GM12878 (cell line): ENCODE data around the gene ZFP3. TPM values are rescaled to one million over a fixed set of nuclear protein-coding genes. Genes with fewer than 3 reads are reported as not detected.
A peak's percentile ranks its signal among the peaks of the same experiment; 100 is the strongest.

ENCODE experiments used
- ATAC-seq: fragments of 200-7000 bp; cut with Tn5 transposase; 3 replicates; pipeline ENCODE4 v1.9.1; 2020; ENCODE audit warnings: mild to moderate bottlenecking, moderate library complexity
- BruUV-seq: library from RNA; stranded (reverse); fragments of 400-500 nt; replicated peaks from 2 replicates; lab custom pipeline; 2021; lab: Mats Ljungman, UMichigan
- CTCF ChIA-PET: fragments of 300-600 bp; sonication (Branson Sonifier 250); formaldehyde crosslinking; extraction: SDS; loops from one replicate; lab custom pipeline; 2021; ENCODE audit warnings: inconsistent platforms; lab: Yijun Ruan, JAX
- POLR2A ChIA-PET: fragments of 350-600 bp; formaldehyde crosslinking; extraction: SDS; loops from one replicate; lab custom pipeline; 2021; ENCODE audit warnings: inconsistent platforms; lab: Charles Lee
- RAD21 ChIA-PET: fragments of 300-600 bp; sonication (Branson Sonifier 250); formaldehyde crosslinking; loops from one replicate; lab custom pipeline; 2023; ENCODE audit warnings: antibody characterized with exemption; ENCODE audit not compliant: unreplicated experiment; lab: Charles Lee
- SMC1A ChIA-PET: fragments of 300-600 bp; sonication (Branson Sonifier 250); formaldehyde crosslinking; loops from one replicate; lab custom pipeline; 2023; ENCODE audit not compliant: unreplicated experiment, uncharacterized antibody; lab: Charles Lee
- DNase-seq: peaks from one replicate; pipeline ENCODE4 v3.0.0-alpha.2; 2011; ENCODE audit warnings: low read depth, low spot score
- FAIRE-seq: peaks from 3 replicates; lab custom pipeline; 2011; peaks lifted over from hg19 to GRCh38; lab: Jason Lieb, UNC
- H2AFZ ChIP-seq: 2 replicates; pipeline ENCODE4 v1.6.0; 2011; ENCODE audit warnings: low read depth, low read length, control low read depth; ENCODE audit not compliant: control insufficient read depth
- H3K27ac ChIP-seq: 2 replicates; pipeline ENCODE4 v1.5.1; 2011; ENCODE audit warnings: control low read depth; ENCODE audit not compliant: control insufficient read depth, insufficient read depth
- H3K27me3 ChIP-seq, 2 experiments: replicated peaks in 1 of 2; 2 replicates each; pipeline versions ENCODE4 v1.6.0 to v1.6.1; 2011; ENCODE audit warnings: low read length in 1 of 2; ENCODE audit not compliant: control insufficient read depth in 2 of 2, insufficient read depth in 2 of 2
- H3K36me3 ChIP-seq, 2 experiments: 2 replicates each; pipeline ENCODE4 v1.5.1; 2011; ENCODE audit warnings: low read length in 1 of 2; ENCODE audit not compliant: control insufficient read depth in 2 of 2, insufficient read depth in 2 of 2
- H3K4me1 ChIP-seq: 2 replicates; pipeline ENCODE4 v1.6.1; 2011; ENCODE audit warnings: mild to moderate bottlenecking, low read length, moderate library complexity, mixed read lengths; ENCODE audit not compliant: control insufficient read depth, insufficient read depth
- H3K4me2 ChIP-seq: 2 replicates; pipeline ENCODE4 v1.6.0; 2011; ENCODE audit warnings: control low read depth; ENCODE audit not compliant: control insufficient read depth, insufficient read depth
- H3K4me3 ChIP-seq: fragments of 200-600 bp; sonication (generic); 2 replicates; pipeline ENCODE4 v1.5.1; 2016
- H3K79me2 ChIP-seq: 2 replicates; pipeline ENCODE4 v1.6.0; 2011; ENCODE audit warnings: low read length; ENCODE audit not compliant: control insufficient read depth, insufficient read depth
- H3K9ac ChIP-seq: 2 replicates; pipeline ENCODE4 v1.8.0; 2011; ENCODE audit warnings: low read length, control low read depth, mixed read lengths; ENCODE audit not compliant: control insufficient read depth, insufficient read depth
- H3K9me3 ChIP-seq: replicated peaks from 3 replicates; pipeline ENCODE4 v1.5.1; 2011; ENCODE audit warnings: mild to moderate bottlenecking, low read length; ENCODE audit not compliant: control insufficient read depth, insufficient read depth
- H4K20me1 ChIP-seq: 2 replicates; pipeline ENCODE4 v1.6.0; 2011; ENCODE audit not compliant: control insufficient read depth, insufficient read depth
- BCL3 ChIP-seq: IDR thresholded peaks from 2 replicates; pipeline ENCODE4 v1.6.1; 2011; ENCODE audit warnings: borderline replicate concordance, low read depth, mild to moderate bottlenecking, moderate library complexity, low read length; ENCODE audit not compliant: insufficient read depth, poor library complexity, severe bottlenecking
- BHLHE40 ChIP-seq, 2 experiments: fragments of 450-650 bp in 1 of 2; IDR thresholded peaks; 2 replicates each; pipeline ENCODE4 v1.6.1; 2011 to 2017; ENCODE audit warnings: low read depth in 2 of 2, borderline replicate concordance in 1 of 2, improper control_type of control experiment in 1 of 2, low read length in 1 of 2, mild to moderate bottlenecking in 1 of 2
- BRCA1 ChIP-seq: IDR thresholded peaks from 2 replicates; pipeline ENCODE4 v1.6.1; 2011; ENCODE audit warnings: low read depth, low read length, improper control_type of control experiment
- CTCF ChIP-seq, 3 experiments: IDR thresholded peaks in 2 of 3; conservative IDR thresholded peaks in 1 of 3; 2 replicates each; pipeline ENCODE4 v1.5.1; 2011; ENCODE audit warnings: low read depth in 3 of 3, low read length in 3 of 3, mild to moderate bottlenecking in 3 of 3, control low read depth in 2 of 3, moderate library complexity in 2 of 3, inconsistent platforms in 1 of 3, mixed read lengths in 1 of 3; ENCODE audit not compliant: control insufficient read depth in 2 of 3, insufficient read depth in 1 of 3; ENCODE audit errors: extremely low read depth in 1 of 3
- REST ChIP-seq: IDR thresholded peaks from 2 replicates; pipeline ENCODE4 v1.6.1; 2012; ENCODE audit warnings: mild to moderate bottlenecking, low read depth, low read length
- RUNX3 ChIP-seq: IDR thresholded peaks from 2 replicates; pipeline ENCODE4 v1.6.1; 2012; ENCODE audit warnings: low read length, inconsistent platforms
- SPI1 ChIP-seq: IDR thresholded peaks from 2 replicates; pipeline ENCODE4 v1.6.1; 2011; ENCODE audit warnings: low read depth, mild to moderate bottlenecking, low read length, moderate library complexity, borderline replicate concordance; ENCODE audit not compliant: insufficient read depth
- SREBF2 ChIP-seq: IDR thresholded peaks from 2 replicates; pipeline ENCODE4 v1.6.1; 2012; ENCODE audit warnings: mild to moderate bottlenecking, low read length
- USF1 ChIP-seq: IDR thresholded peaks from 2 replicates; pipeline ENCODE4 v1.6.1; 2011; ENCODE audit warnings: borderline replicate concordance, low read depth, mild to moderate bottlenecking, moderate library complexity, mixed read lengths, low read length; ENCODE audit not compliant: insufficient read depth; ENCODE audit errors: extremely low read length
- WRNIP1 ChIP-seq: IDR thresholded peaks from 2 replicates; pipeline ENCODE4 v1.6.1; 2011; ENCODE audit warnings: low read depth, low read length, improper control_type of control experiment, borderline replicate concordance
- ZNF384 ChIP-seq: IDR thresholded peaks from 2 replicates; pipeline ENCODE4 v1.6.1; 2012; ENCODE audit warnings: low read depth, mild to moderate bottlenecking, low read length, improper control_type of control experiment, borderline replicate concordance
- WGBS: methylation state at CpG from one replicate; pipeline ENCODE4 v1.1.6; 2016; ENCODE audit warnings: low lambda C conversion rate; ENCODE audit not compliant: insufficient replicate concordance, insufficient coverage; ENCODE audit errors: missing lambda C conversion rate; 5-methylcytosine and 5-hydroxymethylcytosine counted together
- in situ Hi-C: fragments of 300-500 bp; cut with MboI; formaldehyde crosslinking; loops from 9 replicates; pipeline ENCODE4 v1.14.3; 2018; ENCODE audit warnings: mixed read lengths
- intact Hi-C: fragments of 100-400 bp; cut with micrococcal nuclease; formaldehyde crosslinking; loops from one replicate; pipeline ENCODE4 v1.14.2; 2022; ENCODE audit not compliant: unreplicated experiment
- polyA plus RNA-seq, 11 experiments: library from polyadenylated mRNA; depleted of rRNA in 4 of 11; unstranded in 6 of 11; stranded (reverse) in 5 of 11; fragments of >200 nt; fragmentation: Nextera tagmentation in 4 of 11; fragmentation: Illumina TruSeq in 1 of 11; extraction: Ambion mirVana in 4 of 11; extraction: Trizol in 1 of 11; gene quantifications; 1 replicate in 1 of 11; 2 replicates in 10 of 11; pipeline versions ENCODE4 v1.2.1 to v1.2.3, GENCODE V29; 2011 to 2016; ENCODE audit warnings: inconsistent platforms in 2 of 11, missing spikeins in 2 of 11, low read depth in 1 of 11
- total RNA-seq, 4 experiments: library from RNA; depleted of rRNA in 3 of 4; stranded (reverse); fragments of >200 nt in 3 of 4; fragmentation: Illumina TruSeq in 1 of 4; extraction: Trizol in 1 of 4; gene quantifications; 2 replicates each; pipeline versions ENCODE4 v1.2.1 to v1.2.3, GENCODE V29; 2013 to 2021

Gene ZFP3
- total and polyA plus RNA-seq, 10 of the 15 experiments (the other 5 are each of a cell fraction or from before 2014, with no cell fraction given) = 0.37 to 4.1 (median 1.6) TPM

GRCh38 chr17:5110816-5111215, 32.5 kb downstream of the ZFP3 start:
- ATAC-seq (peak; percentile 14), DNase-seq (no peak), FAIRE-seq (no peak)
- intact Hi-C loops = no loop called here
- Histone ChIP-seq H3K27me3 (no peaks in the 10 kb centered on the region), H3K27ac (peak overlapping the region; percentile 60), H3K4me3 (peak overlapping the region; percentile 69), H4K20me1 (no peaks in the 10 kb centered on the region), H3K36me3 (peaks cover 7 to 10% of the 10 kb centered on the region in 2 experiments), H3K9ac (peak overlapping the region; percentile 72), H3K4me1 (no peaks in the 10 kb centered on the region), H3K4me2 (peak overlapping the region; percentile 93), H3K9me3 (peaks cover 24% of the 10 kb centered on the region), H2AFZ (peak overlapping the region; percentile 98), H3K79me2 (peaks cover 11% of the 10 kb centered on the region)
- RAD21 ChIA-PET = interaction anchor here (0.6 to 1.8 kb wide), 5 partner anchors 32 to 144 kb away, joined by 3 to 8 read pairs (median 4); no protein-coding TSS in a partner anchor
- in situ Hi-C loops = no loop called here
- 45% methylated on average over 8 of the region's 8 CpGs for WGBS
- TSS peak; percentile 67 for BruUV-seq
- POLR2A ChIA-PET = interaction anchor here (0.6 to 2.1 kb wide), 10 partner anchors 9 to 124 kb away, joined by 3 to 12 read pairs (median 4); partner anchors contain the start of genes SCIMP and ZNF594
- SMC1A ChIA-PET = interaction anchor here (0.9 to 1.7 kb wide), 6 partner anchors 8 to 328 kb away, joined by 3 to 13 read pairs (median 5); partner anchors contain the start of genes C1QBP, RNF167, SLC25A11 and ZFP3
- no peak for TF ChIP-seq BRCA1
- no peak for TF ChIP-seq BCL3
- TF ChIP-seq SREBF2 = 0 out of 2 replicates have a peak, but pooled peaks have one; percentile 7
- TF ChIP-seq REST = no peak
- TF ChIP-seq USF1 = no peak
- no peak for TF ChIP-seq WRNIP1
- peak; percentile 92 for TF ChIP-seq SPI1
- TF ChIP-seq BHLHE40 (IDR thresholded peaks at IDR 0.05; ENCODE audit: borderline replicate concordance in 1 of 2, low read depth in 2 of 2, low read length in 1 of 2) = peak; percentile 86 to 91
- TF ChIP-seq RUNX3 = 0 out of 2 replicates have a peak, but pooled peaks have one; percentile 9
- no peak for TF ChIP-seq ZNF384
- 0 out of 6 replicates have a peak, but pooled peaks of 1 of the 3 experiments have one; percentile 4 for TF ChIP-seq CTCF (IDR thresholded peaks at IDR 0.05 in 2 of 3, conservative IDR thresholded peaks at IDR 0.05 in 1 of 3; ENCODE audit: control insufficient read depth in 2 of 3, extremely low read depth in 1 of 3, insufficient read depth in 1 of 3, low read depth in 3 of 3, low read length in 3 of 3)
- CTCF ChIA-PET = interaction anchor here (0.8 to 3.0 kb wide), 10 partner anchors 32 to 328 kb away, joined by 3 to 13 read pairs (median 4); partner anchors contain the start of genes C1QBP, ZFP3 and ZNF594
